ENCODE data around the gene COA8.
A peak's percentile ranks its signal among the peaks of the same experiment; 100 is the strongest.

Gene COA8

DNA sequence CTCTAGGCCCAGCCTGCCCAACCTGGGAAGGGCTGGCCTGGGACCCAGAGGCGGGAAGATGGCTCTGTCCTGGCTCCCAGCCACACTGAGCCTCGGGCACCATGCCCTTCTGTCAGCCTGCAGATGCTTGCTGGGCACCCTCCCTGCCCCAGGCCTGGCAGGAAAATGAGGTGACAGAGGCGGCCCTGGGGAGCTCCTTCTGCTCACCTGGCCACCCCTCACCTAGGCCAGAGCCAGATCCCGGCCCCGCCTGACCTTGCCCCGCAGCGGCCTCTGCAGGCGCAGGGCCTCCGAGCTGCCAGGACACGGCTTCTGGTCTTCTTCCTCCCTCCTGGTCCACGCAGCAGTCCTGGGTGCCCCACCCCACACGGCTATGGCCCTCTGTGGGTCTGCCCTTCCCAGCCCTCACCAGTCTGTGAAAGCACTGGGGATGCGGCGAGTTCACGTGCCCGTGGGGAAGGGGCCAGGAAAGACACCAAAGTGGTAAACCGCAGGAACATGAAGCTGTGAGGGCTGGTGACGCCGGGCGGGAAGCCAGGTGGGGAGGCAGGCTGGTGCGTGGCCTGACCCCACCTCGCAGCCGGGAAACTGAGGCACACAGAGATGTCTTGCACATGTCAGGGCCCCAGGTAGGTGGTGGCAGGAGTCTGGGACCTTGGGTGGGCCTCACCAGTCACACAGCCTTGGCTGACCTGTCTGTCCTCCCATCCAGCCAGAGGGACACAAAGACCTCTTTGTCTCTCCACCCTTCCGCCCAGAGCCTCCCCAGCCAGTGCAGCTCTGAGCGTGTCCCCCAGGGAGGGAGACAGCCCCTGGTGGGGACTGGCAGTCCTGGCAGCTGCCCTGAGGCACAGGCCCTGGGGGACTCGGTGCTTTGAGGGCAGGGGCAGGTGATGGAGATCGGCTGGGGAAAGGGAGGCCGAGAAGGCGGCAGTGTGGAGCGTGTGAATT is 13.1 kb upstream of the COA8 start:
- no peak for DNase-seq

DNA sequence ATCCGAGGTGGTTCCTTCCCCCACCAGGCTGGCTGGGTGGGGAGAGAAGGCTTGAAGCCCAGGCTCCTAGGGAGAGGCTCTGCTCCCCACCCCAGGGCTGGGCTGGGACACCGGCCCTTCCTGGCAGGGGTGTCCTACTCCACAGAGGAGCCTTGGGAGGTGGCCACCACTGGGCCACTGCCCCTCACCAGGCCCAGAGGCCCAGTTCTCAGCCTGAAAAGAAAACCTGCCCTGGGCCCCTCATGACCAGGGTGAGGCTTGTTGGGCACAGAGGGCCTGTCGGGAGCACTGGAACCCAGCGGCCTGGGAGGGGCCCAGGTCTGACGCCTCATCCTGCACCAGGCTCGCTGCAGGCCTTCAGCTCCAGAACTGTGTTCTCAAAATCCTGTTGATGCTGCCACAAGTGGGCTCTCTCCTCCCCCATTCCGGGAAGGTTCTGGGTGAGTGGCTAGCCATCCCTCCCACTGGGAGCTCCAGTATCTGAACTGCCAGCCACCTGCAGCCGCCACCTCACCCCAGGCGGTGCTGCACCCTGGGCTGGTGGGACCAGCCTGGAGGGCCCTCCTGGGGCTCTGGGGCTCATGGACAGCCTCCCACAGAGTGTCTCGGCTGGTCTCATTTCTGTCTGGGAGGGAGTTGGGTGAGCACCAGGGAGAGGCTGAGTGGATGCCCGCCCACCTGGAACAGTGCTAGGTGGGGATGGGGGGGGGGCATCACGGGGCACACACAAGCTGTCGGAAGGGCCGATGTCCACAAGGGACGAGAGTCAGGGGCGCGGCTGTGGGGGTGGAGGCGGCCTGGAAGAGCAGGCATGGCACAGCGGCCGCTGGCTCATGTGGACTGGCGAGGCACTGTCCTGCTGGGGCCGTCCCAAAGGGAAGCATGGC is 12.1 kb upstream of the COA8 start:
- DNase-seq = peak; percentile 79

DNA sequence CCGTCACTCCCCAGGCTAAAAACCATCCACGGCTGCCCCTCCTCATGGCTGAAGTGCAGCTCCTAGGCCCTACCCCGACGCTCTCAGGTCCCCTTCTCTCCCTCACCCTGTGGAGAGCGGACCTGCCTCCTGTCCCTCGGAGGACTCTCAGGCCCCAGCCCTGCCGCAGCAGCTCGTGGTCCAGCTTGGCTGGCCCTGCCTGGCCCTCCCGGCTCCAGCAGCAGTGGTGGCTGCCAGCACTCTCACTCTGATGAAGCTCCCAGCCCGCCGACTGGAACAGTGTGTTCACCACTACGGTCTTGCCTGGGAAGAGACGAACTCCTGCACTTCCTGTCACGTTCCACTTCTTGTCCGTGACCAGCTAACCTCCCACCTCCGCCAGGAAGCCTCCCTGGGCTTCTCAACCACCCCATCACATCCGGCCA is 11.4 kb upstream of the COA8 start:
- DNase-seq = no peak

GRCh38 chr14:103552011-103552845 is 10.5 kb upstream of the COA8 start:
- DNase-seq = no peak

- no peak for DNase-seq
Observed at GRCh38 chr14:103552846-103553210, 9.9 kb upstream of the COA8 start.

DNA sequence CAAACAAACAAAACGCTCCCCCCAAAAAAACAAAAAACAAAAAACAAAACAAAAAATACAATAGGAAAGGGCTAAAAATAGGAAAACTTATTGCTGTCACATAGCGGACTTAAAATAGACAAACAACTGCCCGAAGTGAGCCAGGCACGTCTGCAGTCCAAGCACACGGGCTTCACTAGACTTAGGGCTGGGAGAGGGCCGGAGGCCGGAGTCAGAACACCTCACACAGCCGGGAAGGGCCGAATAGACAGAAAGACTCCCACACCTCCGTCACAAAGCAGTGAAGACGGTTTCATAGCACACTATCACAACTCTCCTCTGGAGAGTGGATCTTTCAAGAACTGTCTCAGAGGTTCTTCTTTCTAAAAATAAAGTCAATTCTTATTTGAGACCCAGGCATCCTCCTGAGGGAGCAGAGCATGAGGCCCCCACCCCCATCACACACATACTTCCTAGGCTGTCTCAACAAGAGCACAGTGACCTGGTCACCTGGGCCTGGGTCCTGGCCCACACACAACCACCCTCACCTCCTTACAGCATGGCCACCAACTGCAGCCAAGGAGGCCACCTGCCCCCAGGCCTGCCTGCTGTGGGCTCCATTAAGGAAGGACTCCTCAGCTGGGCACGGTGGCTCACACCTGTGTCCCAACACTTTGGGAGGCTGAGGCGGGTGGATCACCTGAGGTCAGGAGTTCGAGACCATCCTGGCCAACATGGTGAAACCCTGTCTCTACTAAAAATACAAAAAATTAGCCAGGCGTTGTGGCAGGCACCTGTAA is 7.0 kb upstream of the COA8 start:
- no peak for DNase-seq

DNA sequence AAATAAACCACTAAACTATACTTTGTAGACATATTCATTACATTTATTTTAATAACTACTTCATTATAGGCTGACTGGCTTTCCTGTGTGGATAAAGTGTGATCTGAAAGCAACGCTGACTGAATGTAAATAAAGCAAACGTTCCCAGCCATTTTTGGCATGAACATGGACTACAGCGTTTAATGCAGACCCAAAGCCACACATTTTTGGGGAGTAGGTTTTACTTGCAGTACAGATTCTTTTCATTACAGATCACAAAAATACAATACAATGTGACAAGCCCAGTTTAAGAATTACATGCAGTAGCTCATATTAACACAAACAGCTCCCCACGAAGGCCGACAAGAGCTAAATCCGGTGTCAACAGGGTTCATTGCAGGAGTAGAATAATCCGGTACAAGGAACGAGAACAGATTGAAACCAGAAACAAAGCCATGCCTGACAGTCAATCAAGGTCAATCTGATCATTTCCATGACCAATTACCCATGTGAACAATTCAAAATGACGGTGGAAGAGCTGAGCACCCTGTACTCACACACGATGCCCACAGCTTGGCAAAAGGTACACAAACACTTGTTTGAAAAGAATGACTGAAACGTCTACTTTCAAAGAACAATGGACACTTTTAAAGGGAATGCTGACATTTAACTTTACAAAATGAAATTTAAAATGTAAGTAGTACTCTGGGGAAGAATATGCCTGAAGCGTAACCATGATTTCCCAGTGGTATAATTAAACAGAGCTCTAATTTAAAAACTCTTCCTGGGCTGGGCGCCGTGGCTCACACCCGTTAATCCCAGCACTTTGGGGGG is 5.6 kb upstream of the COA8 start:
- no peak for DNase-seq

GRCh38 chr14:103558071-103558882 is 4.5 kb upstream of the COA8 start:
- no peak for DNase-seq

- DNase-seq = no peak
Observed at GRCh38 chr14:103559766-103560165, 3.0 kb upstream of the COA8 start.

GRCh38 chr14:103560691-103561090 is 2.1 kb upstream of the COA8 start:
- no peak for DNase-seq

GRCh38 chr14:103561381-103562178 is 1.2 kb upstream of the COA8 start:
- peak; percentile 78 for DNase-seq

- DNase-seq = peak; percentile 78
Observed at GRCh38 chr14:103562179-103562428, 656 bp upstream of the COA8 start.

GRCh38 chr14:103563226-103563620 is 463 bp downstream of the COA8 start:
- no peak for DNase-seq

DNA sequence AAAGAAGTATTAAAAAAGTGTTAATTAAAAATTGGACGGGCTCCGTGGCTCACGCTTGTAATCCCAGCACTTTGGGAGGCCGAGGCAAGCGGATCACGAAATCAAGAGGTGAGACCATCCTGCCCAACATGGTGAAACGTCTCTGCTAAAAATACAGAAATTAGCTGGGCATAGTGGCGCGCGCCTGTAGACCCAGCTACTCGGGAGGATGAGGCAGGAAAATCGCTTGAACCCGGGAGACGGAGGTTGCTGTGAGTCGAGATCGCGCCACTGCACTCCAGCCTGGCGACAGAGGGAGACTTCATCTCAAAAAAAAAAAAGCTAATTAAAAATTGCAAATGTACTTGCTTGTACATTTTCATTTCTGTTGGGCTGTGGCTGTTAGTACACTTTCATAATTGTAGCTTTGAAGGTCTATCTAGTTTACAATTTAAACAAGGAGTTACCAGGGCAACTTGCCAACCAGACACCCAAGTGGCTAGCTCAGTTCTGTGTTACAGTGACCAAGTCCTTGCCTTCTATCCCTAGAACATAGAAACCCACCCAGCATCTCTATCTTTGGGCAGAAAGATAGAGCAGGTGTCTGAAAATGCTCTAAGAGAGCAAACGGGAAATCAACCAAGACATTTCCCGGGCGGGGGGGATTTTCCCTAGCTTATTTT is 1.2 kb downstream of the COA8 start:
- DNase-seq = no peak

DNA sequence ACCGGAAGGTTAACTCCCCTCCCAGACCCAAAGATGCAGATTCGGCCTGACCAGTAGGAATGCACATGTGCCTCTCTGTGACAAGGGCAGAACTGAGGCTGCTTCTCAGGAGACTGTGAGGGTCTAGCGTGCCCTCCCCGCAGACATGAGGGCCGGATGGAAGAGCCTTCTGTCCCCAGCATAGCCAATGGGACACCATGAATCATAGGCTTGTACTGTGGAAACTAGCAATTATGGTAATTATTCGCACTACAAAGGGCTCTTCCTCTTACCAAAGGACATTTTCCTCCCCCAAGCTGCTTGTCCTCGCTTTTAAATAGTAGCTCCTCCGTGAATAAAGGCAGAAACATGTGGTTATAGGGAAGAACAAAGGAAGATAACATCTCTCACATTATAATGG is 6.2 kb downstream of the COA8 start:
- peak; percentile 96 for DNase-seq

GRCh38 chr14:103569408-103569807 is 6.6 kb downstream of the COA8 start:
- DNase-seq = no peak

DNA sequence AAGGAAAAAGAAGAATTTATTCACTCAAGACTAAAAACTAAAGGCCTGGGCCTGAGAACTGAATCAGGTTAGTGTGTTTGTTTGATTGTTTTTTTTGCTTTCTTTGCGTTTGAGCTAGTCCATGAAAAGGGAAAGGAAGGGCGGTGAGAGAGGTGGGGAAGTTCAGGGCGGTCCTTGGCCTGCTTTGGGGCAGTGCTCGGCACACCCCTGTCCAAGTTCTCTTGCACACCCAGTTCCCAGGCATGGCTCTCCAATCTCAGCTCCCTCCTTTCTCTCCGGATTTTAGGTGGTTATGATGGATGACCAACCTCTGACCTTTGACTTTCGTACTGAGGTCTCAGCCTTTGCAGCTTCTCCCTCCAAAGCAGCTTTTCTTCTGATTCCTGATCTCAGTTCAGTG is 11.3 kb downstream of the COA8 start:
- no peak for DNase-seq

DNA sequence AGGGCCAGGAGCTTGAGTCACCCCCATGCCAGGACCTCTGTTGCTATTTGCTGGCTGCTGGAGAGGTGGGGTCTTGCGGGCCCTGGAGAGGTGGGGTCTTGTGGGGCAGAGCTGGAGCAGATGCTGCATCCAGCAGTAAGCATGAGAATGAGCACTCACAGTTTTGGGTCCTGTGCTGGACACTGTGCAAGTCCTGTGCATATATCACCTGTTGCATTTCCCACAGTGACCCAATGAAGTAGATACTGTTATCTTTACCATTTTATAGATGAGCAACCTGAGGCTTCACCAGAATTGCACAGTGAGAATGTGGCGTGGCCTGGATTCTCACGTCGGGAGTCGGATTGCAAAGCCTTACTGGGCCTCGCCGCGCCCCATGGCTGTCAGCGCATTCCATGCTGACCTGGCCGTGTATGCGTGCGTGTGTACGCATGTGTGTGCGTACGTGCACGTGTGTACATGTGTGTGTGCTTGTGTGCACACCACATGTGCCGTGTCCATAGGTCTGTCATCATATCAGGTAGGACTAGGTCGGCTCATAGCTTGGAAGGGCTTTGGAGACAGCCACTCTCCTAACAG is 12.0 kb downstream of the COA8 start:
- DNase-seq = no peak
